Activated CD4-positive, alpha-beta memory T cell treated with anti-CD3 and anti-CD28 coated beads for 36 hours (primary cell): Measurements from ENCODE around the gene SMPDL3A. TPM values are rescaled to one million over a fixed set of nuclear protein-coding genes. Genes with fewer than 3 reads are reported as not detected.

Experiments
- CTCF ChIA-PET: fragments of 350-600 bp; sonication (Branson Sonifier 250); formaldehyde crosslinking; loops from one replicate; lab custom pipeline; 2021; ENCODE audit warnings: antibody characterized with exemption, inconsistent platforms; lab: Charles Lee
- POLR2A ChIA-PET: fragments of 350-600 bp; sonication (Branson Sonifier 250); formaldehyde crosslinking; loops from one replicate; lab custom pipeline; 2021; ENCODE audit warnings: antibody characterized with exemption; lab: Charles Lee
- DNase-seq: peaks from one replicate; pipeline ENCODE4 v3.0.0-alpha.2; 2020
- H3K27ac Mint-ChIP-seq: one replicate; pipeline ENCODE4 v1.8.0; 2021; ENCODE audit warnings: mixed read lengths
- H3K27me3 Mint-ChIP-seq: one replicate; pipeline ENCODE4 v1.8.0; 2021; ENCODE audit warnings: mixed read lengths
- H3K36me3 Mint-ChIP-seq: one replicate; pipeline ENCODE4 v1.8.0; 2021; ENCODE audit warnings: mixed read lengths
- H3K4me1 Mint-ChIP-seq: one replicate; pipeline ENCODE4 v1.8.0; 2021; ENCODE audit warnings: low read depth, mixed read lengths
- H3K4me3 Mint-ChIP-seq: one replicate; pipeline ENCODE4 v1.8.0; 2021; ENCODE audit warnings: mild to moderate bottlenecking, mixed read lengths
- H3K9me3 Mint-ChIP-seq: one replicate; pipeline ENCODE4 v1.8.0; 2021; ENCODE audit warnings: mixed read lengths
- intact Hi-C: fragments of 100-400 bp; cut with micrococcal nuclease; formaldehyde crosslinking; loops from one replicate; pipeline ENCODE4 v1.15.1; 2023
- total RNA-seq, 2 experiments: library from RNA; stranded (reverse); gene quantifications; one replicate each; pipeline ENCODE4 v1.2.3, GENCODE V29; 2021

The SMPDL3A gene
- total RNA-seq, 2 experiments from 2014 or later: 0.17 to 0.21 TPM

DNA sequence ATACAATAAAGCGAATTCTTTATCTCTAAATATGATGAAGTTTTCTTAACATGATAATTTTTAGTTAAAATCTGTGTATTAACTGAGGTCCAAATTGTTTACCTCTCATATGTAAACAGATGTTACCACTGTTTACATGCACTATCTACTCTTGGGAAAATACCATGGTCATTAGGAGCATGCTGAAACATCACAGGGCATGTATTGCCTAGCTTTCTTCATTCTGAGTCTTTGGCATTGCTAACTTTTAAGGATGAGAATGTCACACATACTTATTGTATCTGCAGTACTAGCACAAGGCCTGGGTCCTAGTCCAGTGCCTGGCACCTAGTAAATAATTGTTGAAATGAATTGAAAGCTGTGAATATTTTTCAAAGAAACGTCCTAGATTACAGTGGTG, 20.6 kb downstream of the SMPDL3A start:
- no peak for DNase-seq
- Mint-ChIP-seq H3K4me1 (no peaks in the 10 kb centered on the region), H3K27me3 (no peaks in the 10 kb centered on the region), H3K9me3 (no peaks in the 10 kb centered on the region), H3K36me3 (no peaks in the 10 kb centered on the region), H3K27ac (no peak overlapping the region), H3K4me3 (no peak overlapping the region)
- ChIA-PET CTCF (no interaction called here), POLR2A (no interaction called here)
- intact Hi-C loops: no loop called here

DNA sequence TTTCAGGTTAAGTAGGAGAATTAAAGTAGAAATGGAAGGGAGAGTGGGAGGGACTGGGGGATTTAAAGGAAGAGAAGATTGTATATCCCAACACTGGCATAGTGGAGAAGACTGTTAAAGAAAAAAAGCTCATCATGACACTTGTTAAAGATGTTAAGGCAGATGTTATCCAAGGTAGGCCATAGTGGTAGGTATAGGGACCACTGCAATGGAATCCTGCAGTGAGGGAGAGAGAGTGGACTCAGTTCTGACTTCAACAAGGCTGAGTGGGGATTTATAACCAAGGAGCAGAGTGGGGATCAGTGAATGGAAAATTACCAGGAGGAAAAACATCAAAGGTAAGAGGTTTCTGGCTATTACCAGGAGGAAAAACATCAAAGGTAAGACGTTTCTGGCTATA, 21.1 kb downstream of the SMPDL3A start:
- no peak for DNase-seq
- no peaks in the 10 kb centered on the region for H3K27me3 Mint-ChIP-seq
- no peak overlapping the region for H3K4me3 Mint-ChIP-seq
- ChIA-PET POLR2A (no interaction called here), CTCF (no interaction called here)
- no peaks in the 10 kb centered on the region for H3K9me3 Mint-ChIP-seq
- no peaks in the 10 kb centered on the region for H3K36me3 Mint-ChIP-seq
- no peak overlapping the region for H3K27ac Mint-ChIP-seq
- intact Hi-C loops: no loop called here
- no peaks in the 10 kb centered on the region for H3K4me1 Mint-ChIP-seq

DNA sequence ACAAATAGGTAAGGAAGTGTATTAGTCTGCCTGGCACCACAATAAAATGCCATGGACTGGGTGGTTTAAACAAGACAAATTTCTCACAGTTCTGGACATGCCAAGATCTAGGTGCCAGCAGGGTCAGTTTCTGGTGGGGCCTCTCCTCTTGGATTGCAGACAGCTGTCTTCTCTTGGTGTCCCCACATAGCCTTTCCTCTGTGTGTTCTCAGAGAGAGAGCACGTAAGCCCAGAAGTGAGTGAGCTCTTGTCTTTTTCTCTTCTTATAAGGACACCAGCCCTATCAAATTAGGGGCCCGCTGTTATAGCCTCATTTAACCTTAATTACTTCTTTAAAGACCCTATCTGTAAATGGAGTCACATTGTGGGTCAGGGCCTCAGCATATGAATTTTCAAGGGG, 28.3 kb downstream of the SMPDL3A start:
- no peak for DNase-seq
- POLR2A ChIA-PET: no interaction called here
- Mint-ChIP-seq H3K36me3 (no peaks in the 10 kb centered on the region), H3K9me3 (no peaks in the 10 kb centered on the region), H3K4me1 (no peaks in the 10 kb centered on the region), H3K27ac (no peak overlapping the region), H3K4me3 (no peak overlapping the region), H3K27me3 (no peaks in the 10 kb centered on the region)
- CTCF ChIA-PET: no interaction called here
- intact Hi-C loops: no loop called here

DNA sequence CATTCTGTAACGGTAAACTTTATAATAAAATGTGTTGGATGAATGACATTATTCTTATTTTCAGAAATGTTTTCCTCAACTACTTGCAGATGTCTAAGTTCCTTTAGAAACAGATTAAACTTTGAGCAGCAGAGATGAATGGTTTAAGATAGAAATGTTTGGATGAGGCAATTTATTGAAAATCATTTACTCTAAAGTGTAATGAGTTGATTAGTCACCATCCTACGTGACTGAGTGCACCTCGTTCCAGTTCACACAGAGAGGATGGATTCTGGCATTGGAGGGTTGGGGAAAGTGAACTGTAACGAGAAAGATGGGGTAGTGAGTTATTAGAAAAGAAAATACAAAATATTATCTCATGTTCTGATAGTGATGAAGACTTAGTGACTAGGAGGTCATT, 28.7 kb downstream of the SMPDL3A start:
- H3K4me3 Mint-ChIP-seq: no peak overlapping the region
- no peaks in the 10 kb centered on the region for H3K27me3 Mint-ChIP-seq
- intact Hi-C loops: no loop called here
- no peak for DNase-seq
- H3K9me3 Mint-ChIP-seq: no peaks in the 10 kb centered on the region
- no peaks in the 10 kb centered on the region for H3K36me3 Mint-ChIP-seq
- no peak overlapping the region for H3K27ac Mint-ChIP-seq
- ChIA-PET POLR2A (no interaction called here), CTCF (no interaction called here)
- H3K4me1 Mint-ChIP-seq: no peaks in the 10 kb centered on the region

DNA sequence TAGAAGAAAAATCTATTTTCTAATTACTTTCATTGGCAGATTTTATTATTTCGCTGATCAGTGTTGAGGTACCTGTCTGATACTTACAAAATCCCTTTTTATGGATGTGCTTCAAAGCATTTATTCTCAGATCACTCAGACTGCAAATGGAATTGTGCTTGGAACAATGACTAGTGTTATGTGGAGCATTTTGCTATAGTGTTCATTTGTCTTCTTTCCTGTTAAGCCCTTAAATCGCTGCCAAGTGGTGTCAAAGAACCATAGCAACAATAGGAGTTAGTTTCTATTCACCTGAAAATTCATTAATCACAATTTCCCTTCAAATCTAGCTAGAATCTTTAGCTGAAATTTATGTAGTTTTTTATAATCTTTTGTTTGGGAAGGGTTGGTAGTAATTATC, 29.8 kb downstream of the SMPDL3A start:
- Mint-ChIP-seq H3K9me3 (no peaks in the 10 kb centered on the region), H3K27ac (no peak overlapping the region), H3K27me3 (no peaks in the 10 kb centered on the region), H3K36me3 (no peaks in the 10 kb centered on the region), H3K4me1 (no peaks in the 10 kb centered on the region), H3K4me3 (no peak overlapping the region)
- CTCF ChIA-PET: no interaction called here
- intact Hi-C loops: no loop called here
- DNase-seq: no peak
- POLR2A ChIA-PET: no interaction called here

DNA sequence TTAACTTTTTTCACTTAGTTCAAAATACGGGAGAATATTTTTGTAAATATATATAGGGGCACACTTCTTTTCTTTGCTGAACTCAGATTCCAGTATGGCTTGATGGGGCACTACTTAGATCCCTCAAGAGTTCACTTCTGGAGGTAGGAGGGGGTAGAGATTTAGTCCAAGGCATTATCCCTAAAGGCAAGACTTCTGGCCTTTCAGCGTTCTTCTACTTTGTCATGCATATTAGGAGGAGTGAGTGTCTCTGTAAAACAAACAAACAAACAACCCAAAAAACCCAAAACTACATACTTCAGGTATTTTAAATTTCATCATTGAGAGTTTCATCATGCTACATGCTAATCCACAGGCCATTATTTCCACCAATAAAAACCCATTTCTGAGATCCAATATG, 32.0 kb downstream of the SMPDL3A start:
- no peak for DNase-seq
- Mint-ChIP-seq H3K36me3 (no peaks in the 10 kb centered on the region), H3K4me1 (no peaks in the 10 kb centered on the region), H3K9me3 (no peaks in the 10 kb centered on the region), H3K4me3 (no peak overlapping the region), H3K27me3 (no peaks in the 10 kb centered on the region), H3K27ac (no peak overlapping the region)
- CTCF ChIA-PET: interaction anchor here (1.6 kb wide), 1 partner anchor 18 kb away, joined by 5 read pairs; no protein-coding TSS in a partner anchor
- intact Hi-C loops: no loop called here
- POLR2A ChIA-PET: no interaction called here

DNA sequence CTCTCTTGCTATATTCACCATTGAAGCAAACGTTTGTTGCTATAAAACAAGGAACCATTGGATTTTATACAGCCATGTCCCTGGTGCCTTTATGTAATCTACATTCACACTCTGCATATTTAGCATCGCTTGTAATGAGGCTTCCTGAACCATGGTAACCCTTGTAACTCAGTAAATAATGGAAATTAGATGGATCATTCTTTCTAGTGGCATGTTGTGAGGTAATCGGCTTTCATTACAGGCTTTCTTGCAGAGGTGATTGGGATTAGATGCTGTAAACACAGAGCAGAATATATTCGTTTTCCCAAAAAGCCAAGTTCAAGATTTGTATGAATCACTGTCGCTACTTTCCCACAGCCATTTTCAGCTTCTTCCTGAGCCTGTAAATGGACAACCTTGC, 36.1 kb downstream of the SMPDL3A start:
- DNase-seq: no peak
- intact Hi-C loops: no loop called here

DNA sequence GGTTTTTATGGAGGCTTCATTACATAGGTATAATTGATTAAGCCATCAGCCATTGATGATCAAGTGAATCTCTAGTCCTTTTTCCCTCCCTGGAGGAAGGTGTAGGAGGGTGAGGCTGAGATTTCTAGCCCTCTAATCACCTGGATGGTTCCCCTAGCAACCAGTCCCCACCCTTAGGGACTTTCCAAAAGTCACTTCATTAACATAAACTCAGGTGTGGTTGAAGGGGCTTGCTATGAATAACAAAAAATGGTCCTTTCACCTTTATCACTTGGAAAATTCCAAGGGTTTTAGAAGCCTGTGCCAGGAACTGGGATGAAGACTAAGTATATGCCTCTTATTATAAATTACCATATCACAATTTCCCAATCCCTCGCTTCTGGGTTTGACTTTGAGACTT, 40.4 kb downstream of the SMPDL3A start:
- Mint-ChIP-seq H3K36me3 (no peaks in the 10 kb centered on the region), H3K4me3 (no peak overlapping the region), H3K4me1 (no peaks in the 10 kb centered on the region), H3K9me3 (no peaks in the 10 kb centered on the region), H3K27ac (no peak overlapping the region), H3K27me3 (peaks cover 2% of the 10 kb centered on the region)
- DNase-seq: no peak
- ChIA-PET CTCF (interaction anchor here (1.2 kb wide), 1 partner anchor 9 kb away, joined by 3 read pairs; no protein-coding TSS in a partner anchor), POLR2A (no interaction called here)
- intact Hi-C loops: no loop called here

More for the DNA sequence above, 36.1 kb downstream of the SMPDL3A start:
- H3K4me3 Mint-ChIP-seq: no peak overlapping the region
- no peaks in the 10 kb centered on the region for H3K9me3 Mint-ChIP-seq
- no peak overlapping the region for H3K27ac Mint-ChIP-seq
- CTCF ChIA-PET: interaction anchor here (1.5 kb wide), 1 partner anchor 14 kb away, joined by 6 read pairs; no protein-coding TSS in a partner anchor
- H3K4me1 Mint-ChIP-seq: no peaks in the 10 kb centered on the region
- no peaks in the 10 kb centered on the region for H3K36me3 Mint-ChIP-seq
- H3K27me3 Mint-ChIP-seq: peaks cover 2% of the 10 kb centered on the region
- POLR2A ChIA-PET: no interaction called here

DNA sequence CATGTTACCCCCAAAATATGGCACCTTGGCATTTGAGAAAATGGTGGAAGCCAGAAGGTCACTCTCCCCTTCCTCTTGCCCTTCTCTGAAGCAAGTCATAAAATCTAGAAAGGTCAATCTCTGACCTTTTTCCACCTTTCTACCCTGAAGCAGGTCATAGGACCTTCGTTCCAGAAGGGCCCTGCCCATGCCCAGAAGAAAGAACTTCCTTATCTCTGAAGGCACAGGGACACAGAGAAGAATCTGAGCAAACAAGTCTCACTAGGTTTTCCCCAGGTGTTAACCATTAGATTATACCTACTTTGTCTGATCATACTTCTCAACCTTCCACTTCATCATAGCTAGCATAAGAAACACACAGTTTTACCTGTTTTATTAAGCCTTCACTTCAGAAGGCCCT, 42.5 kb downstream of the SMPDL3A start:
- ChIA-PET CTCF (interaction anchor here (1.1 kb wide), 1 partner anchor 8 kb away, joined by 5 read pairs; no protein-coding TSS in a partner anchor), POLR2A (no interaction called here)
- Mint-ChIP-seq H3K4me3 (no peak overlapping the region), H3K27me3 (peaks cover 2% of the 10 kb centered on the region), H3K36me3 (no peaks in the 10 kb centered on the region), H3K4me1 (no peaks in the 10 kb centered on the region), H3K27ac (no peak overlapping the region), H3K9me3 (no peaks in the 10 kb centered on the region)
- intact Hi-C loops: loop anchor here (10.0 kb wide), 1 partner anchor 357 kb away; the partner anchor contains the start of gene SERINC1
- DNase-seq: no peak

DNA sequence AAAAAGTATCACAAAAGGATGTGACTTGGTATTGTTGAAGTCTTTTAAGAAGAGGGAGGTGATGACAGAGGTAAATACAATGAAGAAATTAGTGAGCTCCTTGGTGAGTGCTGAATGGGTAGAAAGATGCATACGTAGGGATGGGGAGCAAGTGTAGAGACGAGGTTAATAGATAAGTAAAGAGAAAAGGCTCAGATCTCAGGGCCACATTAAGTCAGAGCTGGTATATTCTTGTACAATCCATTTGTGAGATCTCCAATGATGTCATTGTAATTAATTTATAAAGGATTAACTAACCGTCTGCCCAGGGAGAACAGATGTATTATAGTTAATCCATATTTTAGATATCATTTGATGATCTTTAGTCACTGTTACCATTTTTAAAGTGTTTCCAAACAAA, 43.4 kb downstream of the SMPDL3A start:
- intact Hi-C loops: loop anchor here (10.0 kb wide), 1 partner anchor 358 kb away; the partner anchor contains the start of gene SERINC1
- CTCF ChIA-PET: no interaction called here
- DNase-seq: no peak
- no peaks in the 10 kb centered on the region for H3K36me3 Mint-ChIP-seq
- H3K9me3 Mint-ChIP-seq: no peaks in the 10 kb centered on the region
- H3K27ac Mint-ChIP-seq: no peak overlapping the region
- no peaks in the 10 kb centered on the region for H3K4me1 Mint-ChIP-seq
- POLR2A ChIA-PET: no interaction called here
- peaks cover 3% of the 10 kb centered on the region for H3K27me3 Mint-ChIP-seq
- H3K4me3 Mint-ChIP-seq: no peak overlapping the region

DNA sequence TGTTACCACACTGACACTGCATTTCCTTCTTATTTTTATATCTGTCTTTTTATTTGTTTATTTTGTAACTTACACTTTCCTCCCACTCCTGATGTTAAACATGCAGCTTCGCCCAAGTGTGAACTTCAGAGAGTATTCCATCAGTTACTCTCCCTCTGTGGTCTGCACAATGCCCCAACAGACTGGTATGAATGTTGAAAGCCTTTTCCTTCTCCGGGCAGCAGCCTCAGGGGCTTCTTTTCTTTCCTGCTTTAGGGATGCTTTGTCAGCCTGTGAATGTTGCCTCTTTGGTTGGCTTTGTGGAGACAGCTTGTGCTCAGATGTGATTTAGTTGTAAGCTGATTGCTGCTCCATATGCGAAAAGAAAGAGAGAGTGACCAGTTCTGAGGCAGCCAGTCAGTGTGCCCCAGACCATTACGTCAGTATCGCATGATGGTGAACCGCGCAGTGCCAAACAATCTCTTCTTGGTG, 44.0 kb downstream of the SMPDL3A start:
- Mint-ChIP-seq H3K27ac (no peak overlapping the region), H3K27me3 (peaks cover 4% of the 10 kb centered on the region), H3K9me3 (no peaks in the 10 kb centered on the region), H3K36me3 (no peaks in the 10 kb centered on the region), H3K4me1 (no peaks in the 10 kb centered on the region), H3K4me3 (no peak overlapping the region)
- DNase-seq: no peak
- ChIA-PET POLR2A (no interaction called here), CTCF (no interaction called here)
- intact Hi-C loops: loop anchor here (10.0 kb wide), 1 partner anchor 358 kb away; the partner anchor contains the start of gene SERINC1

DNA sequence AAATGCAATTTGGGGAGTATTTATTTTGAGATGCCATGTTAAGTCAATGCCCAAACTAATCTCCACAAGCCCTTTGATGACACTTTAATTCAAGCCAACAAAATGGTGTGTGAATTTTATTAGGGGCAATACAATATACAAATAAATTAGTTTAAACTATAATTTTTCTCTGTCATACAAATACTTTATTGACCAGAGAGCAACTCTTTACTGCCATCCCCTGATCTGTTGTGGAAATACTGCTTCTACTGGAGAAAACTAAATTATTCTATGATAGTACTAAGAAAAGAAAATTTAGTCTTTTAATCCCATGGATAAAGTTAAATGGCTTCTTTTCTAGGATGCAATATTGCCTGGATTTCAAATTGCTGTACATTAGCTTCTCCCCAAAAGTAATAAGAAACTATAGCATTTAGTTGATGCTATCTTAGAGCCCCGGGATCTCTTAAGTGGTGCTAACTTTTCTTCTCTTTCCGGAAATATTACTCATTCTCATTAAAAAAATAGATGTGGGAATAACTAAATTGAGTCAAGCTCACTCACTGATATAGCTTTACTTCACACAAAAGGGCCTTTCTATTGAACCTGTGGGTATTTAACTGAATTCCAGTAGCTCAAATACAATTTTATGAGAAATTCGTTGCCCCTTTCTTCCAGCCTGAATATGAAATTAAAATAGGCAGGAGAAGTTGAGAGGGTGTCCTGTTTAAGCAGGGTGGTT, 49.2 kb downstream of the SMPDL3A start:
- DNase-seq: no peak
- Mint-ChIP-seq H3K4me3 (no peak overlapping the region), H3K9me3 (no peaks in the 10 kb centered on the region), H3K27ac (no peak overlapping the region), H3K27me3 (peaks cover 5% of the 10 kb centered on the region), H3K4me1 (no peaks in the 10 kb centered on the region), H3K36me3 (no peaks in the 10 kb centered on the region)
- ChIA-PET CTCF (interaction anchor here (0.8 to 2.7 kb wide), 14 partner anchors 7 to 346 kb away, joined by 3 to 59 read pairs (median 4); partner anchors contain the start of gene PKIB), POLR2A (no interaction called here)
- intact Hi-C loops: loop anchor here (10.0 kb wide), 1 partner anchor 363 kb away; the partner anchor contains the start of gene SERINC1
